ENCODE results near the gene RAB3IL1. TPM values are rescaled to one million over a fixed set of nuclear protein-coding genes. Genes with fewer than 3 reads are reported as not detected.

Gene RAB3IL1
- total RNA-seq, 4 donors from 2014 or later = 6.1 to 10.9 (median 7.8) TPM

GRCh38 chr11:61873588-61874376 is 43.6 kb downstream of the RAB3IL1 start:
- no peak for TF ChIP-seq CTCF (IDR thresholded peaks at IDR 0.05)
- no peak for TF ChIP-seq POLR2A (IDR thresholded peaks at IDR 0.05)
- 71 to 74% methylated on average over 15 to 16 of the region's 16 CpGs for WGBS, 2 donors
- no peak overlapping the region for H3K4me3 ChIP-seq (ENCODE audit: low read depth, poor library complexity, severe bottlenecking)
- intact Hi-C loops (cut with DNase I; ENCODE audit: low total_unique reads) = no loop called here
- DNase-seq (ENCODE audit: low spot score in 2 of 2) = no peak

GRCh38 chr11:61872935-61873565 is 44.3 kb downstream of the RAB3IL1 start:
- no peak for DNase-seq (ENCODE audit: low spot score in 2 of 2)
- 87 to 93% methylated on average over 9 to 20 of the region's 20 CpGs for WGBS, 2 donors
- TF ChIP-seq CTCF (IDR thresholded peaks at IDR 0.05) (no peak), POLR2A (IDR thresholded peaks at IDR 0.05) (no peak)
- intact Hi-C loops (cut with DNase I; ENCODE audit: low total_unique reads) = no loop called here
- H3K4me3 ChIP-seq (ENCODE audit: low read depth, poor library complexity, severe bottlenecking) = no peak overlapping the region

GRCh38 chr11:61871158-61871597 is 46.2 kb downstream of the RAB3IL1 start:
- TF ChIP-seq CTCF (IDR thresholded peaks at IDR 0.05) (peak in 1 of 3 donors; percentile 62), POLR2A (IDR thresholded peaks at IDR 0.05) (no peak)
- intact Hi-C loops (cut with DNase I; ENCODE audit: low total_unique reads) = no loop called here
- peak; percentile 61 to 95 for DNase-seq (ENCODE audit: low spot score in 2 of 2)
- 0 to 2% methylated on average over 21 to 24 of the region's 24 CpGs for WGBS, 2 donors
- H3K4me3 ChIP-seq (ENCODE audit: low read depth, poor library complexity, severe bottlenecking) = no peak overlapping the region

GRCh38 chr11:61870541-61871031 is 46.8 kb downstream of the RAB3IL1 start:
- 32 to 33% methylated on average over 9 to 10 of the region's 10 CpGs for WGBS, 2 donors
- intact Hi-C loops (cut with DNase I; ENCODE audit: low total_unique reads) = no loop called here
- DNase-seq (ENCODE audit: low spot score in 2 of 2) = no peak
- TF ChIP-seq POLR2A (IDR thresholded peaks at IDR 0.05) (no peak), CTCF (IDR thresholded peaks at IDR 0.05) (no peak)
- no peak overlapping the region for H3K4me3 ChIP-seq (ENCODE audit: low read depth, poor library complexity, severe bottlenecking)

- H3K4me3 ChIP-seq (ENCODE audit: low read depth, poor library complexity, severe bottlenecking) = no peak overlapping the region
- 66 to 85% methylated on average over 21 of the region's 21 CpGs for WGBS, 2 donors
- TF ChIP-seq POLR2A (IDR thresholded peaks at IDR 0.05) = no peak
- no peak for TF ChIP-seq CTCF (IDR thresholded peaks at IDR 0.05)
- no peak for DNase-seq (ENCODE audit: low spot score in 2 of 2)
- intact Hi-C loops (cut with DNase I; ENCODE audit: low total_unique reads) = no loop called here
Measured at GRCh38 chr11:61869708-61870451, 47.5 kb downstream of the RAB3IL1 start.
